ENCODE measurements around the gene CCDC188.

DNA sequence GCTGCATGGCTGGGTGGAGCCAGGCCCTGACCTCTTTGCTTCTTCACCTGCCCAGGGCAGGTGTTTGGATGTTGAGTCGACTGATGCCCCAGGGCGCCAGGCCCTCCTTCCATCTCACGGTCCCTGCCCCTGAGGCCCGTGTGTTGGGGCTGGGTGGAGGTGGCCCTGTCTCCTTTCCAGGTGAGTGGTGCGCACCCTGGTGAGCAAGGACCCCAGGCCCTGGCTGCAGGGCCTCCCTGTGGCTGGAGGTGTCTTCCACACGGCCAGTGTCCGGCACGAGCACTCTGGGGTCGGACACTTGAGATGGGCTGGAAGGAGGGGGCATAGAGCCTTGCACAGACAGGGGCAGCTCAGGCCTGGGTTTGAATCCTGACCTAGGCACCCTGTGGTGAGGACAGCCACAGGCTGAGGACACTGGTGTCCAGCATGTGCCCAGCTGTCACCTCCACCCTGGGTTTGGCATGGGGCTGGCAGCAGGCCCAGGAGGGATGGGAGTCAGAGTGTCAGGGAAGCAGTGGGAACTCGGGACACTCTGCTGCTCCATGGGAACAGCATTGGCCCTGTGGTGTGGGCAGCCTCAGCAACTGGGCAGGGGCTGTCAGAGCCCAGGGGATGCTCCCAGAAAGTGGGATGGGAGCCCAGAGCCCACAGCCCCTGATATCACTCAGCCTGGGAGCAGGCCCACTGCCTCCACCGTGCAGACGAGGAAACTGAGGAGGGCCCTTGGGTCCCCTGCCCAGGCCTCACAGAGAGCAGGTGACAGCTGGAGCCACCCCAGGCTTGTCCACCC lies 37.1 kb upstream of the CCDC188 start:
- TF ChIP-seq, protein P1, sequence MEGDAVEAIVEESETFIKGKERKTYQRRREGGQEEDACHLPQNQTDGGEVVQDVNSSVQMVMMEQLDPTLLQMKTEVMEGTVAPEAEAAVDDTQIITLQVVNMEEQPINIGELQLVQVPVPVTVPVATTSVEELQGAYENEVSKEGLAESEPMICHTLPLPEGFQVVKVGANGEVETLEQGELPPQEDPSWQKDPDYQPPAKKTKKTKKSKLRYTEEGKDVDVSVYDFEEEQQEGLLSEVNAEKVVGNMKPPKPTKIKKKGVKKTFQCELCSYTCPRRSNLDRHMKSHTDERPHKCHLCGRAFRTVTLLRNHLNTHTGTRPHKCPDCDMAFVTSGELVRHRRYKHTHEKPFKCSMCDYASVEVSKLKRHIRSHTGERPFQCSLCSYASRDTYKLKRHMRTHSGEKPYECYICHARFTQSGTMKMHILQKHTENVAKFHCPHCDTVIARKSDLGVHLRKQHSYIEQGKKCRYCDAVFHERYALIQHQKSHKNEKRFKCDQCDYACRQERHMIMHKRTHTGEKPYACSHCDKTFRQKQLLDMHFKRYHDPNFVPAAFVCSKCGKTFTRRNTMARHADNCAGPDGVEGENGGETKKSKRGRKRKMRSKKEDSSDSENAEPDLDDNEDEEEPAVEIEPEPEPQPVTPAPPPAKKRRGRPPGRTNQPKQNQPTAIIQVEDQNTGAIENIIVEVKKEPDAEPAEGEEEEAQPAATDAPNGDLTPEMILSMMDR (IDR thresholded peaks at IDR 0.05; ENCODE audit: poor library complexity, severe bottlenecking), result no peak
- no peak for TF ChIP-seq EZH2 (IDR thresholded peaks at IDR 0.05; ENCODE audit: borderline replicate concordance, insufficient read depth, low read length, poor library complexity, severe bottlenecking)
- no peak for TF ChIP-seq POLR2AphosphoS5 (IDR thresholded peaks at IDR 0.05)
- TF ChIP-seq EP300 (conservative IDR thresholded peaks at IDR 0.05; ENCODE audit: poor library complexity, severe bottlenecking), result no peak
- no peak for TF ChIP-seq RAD21 (conservative IDR thresholded peaks at IDR 0.05)
- TF ChIP-seq, protein P2, sequence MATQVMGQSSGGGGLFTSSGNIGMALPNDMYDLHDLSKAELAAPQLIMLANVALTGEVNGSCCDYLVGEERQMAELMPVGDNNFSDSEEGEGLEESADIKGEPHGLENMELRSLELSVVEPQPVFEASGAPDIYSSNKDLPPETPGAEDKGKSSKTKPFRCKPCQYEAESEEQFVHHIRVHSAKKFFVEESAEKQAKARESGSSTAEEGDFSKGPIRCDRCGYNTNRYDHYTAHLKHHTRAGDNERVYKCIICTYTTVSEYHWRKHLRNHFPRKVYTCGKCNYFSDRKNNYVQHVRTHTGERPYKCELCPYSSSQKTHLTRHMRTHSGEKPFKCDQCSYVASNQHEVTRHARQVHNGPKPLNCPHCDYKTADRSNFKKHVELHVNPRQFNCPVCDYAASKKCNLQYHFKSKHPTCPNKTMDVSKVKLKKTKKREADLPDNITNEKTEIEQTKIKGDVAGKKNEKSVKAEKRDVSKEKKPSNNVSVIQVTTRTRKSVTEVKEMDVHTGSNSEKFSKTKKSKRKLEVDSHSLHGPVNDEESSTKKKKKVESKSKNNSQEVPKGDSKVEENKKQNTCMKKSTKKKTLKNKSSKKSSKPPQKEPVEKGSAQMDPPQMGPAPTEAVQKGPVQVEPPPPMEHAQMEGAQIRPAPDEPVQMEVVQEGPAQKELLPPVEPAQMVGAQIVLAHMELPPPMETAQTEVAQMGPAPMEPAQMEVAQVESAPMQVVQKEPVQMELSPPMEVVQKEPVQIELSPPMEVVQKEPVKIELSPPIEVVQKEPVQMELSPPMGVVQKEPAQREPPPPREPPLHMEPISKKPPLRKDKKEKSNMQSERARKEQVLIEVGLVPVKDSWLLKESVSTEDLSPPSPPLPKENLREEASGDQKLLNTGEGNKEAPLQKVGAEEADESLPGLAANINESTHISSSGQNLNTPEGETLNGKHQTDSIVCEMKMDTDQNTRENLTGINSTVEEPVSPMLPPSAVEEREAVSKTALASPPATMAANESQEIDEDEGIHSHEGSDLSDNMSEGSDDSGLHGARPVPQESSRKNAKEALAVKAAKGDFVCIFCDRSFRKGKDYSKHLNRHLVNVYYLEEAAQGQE (IDR thresholded peaks at IDR 0.05; ENCODE audit: borderline replicate concordance), result no peak
- no peak for TF ChIP-seq TAF1 (IDR thresholded peaks at IDR 0.05; ENCODE audit: low read depth)
- TF ChIP-seq SMC3 (conservative IDR thresholded peaks at IDR 0.05; ENCODE audit: poor library complexity), result no peak

Data from neural cell (in vitro differentiated cells).